GM19463 (cell line): ENCODE data around the gene PERCC1.

ENCODE experiments used
- ATAC-seq: cut with Tn5 transposase; IDR thresholded peaks from one replicate; pipeline ENCODE4 v1.9.1; 2021; ENCODE audit warnings: mild to moderate bottlenecking, moderate library complexity; ENCODE audit not compliant: unreplicated experiment

The PERCC1 gene

GRCh38 chr16:1408171-1408837, 22.6 kb upstream of the PERCC1 start:
- peak; percentile 69 for ATAC-seq

- no peak for ATAC-seq
Measured at GRCh38 chr16:1412847-1413246, 18.0 kb upstream of the PERCC1 start.

- no peak for ATAC-seq
Measured at GRCh38 chr16:1413684-1414531, 17.0 kb upstream of the PERCC1 start.

- ATAC-seq = no peak
Measured at GRCh38 chr16:1414532-1415260, 16.2 kb upstream of the PERCC1 start, which contains the start of gene UNKL. UNKL (minus strand) TSS chr16:1414704; CDS start chr16:1414691, 13 bp downstream.

GRCh38 chr16:1416521-1416941, 14.3 kb upstream of the PERCC1 start:
- no peak for ATAC-seq

GRCh38 chr16:1420111-1420539, 10.8 kb upstream of the PERCC1 start:
- no peak for ATAC-seq

GRCh38 chr16:1422076-1422475, 8.8 kb upstream of the PERCC1 start:
- no peak for ATAC-seq

- no peak for ATAC-seq
Measured at GRCh38 chr16:1424028-1424427, 6.8 kb upstream of the PERCC1 start.

GRCh38 chr16:1425616-1426370, 5.1 kb upstream of the PERCC1 start:
- ATAC-seq = no peak

- no peak for ATAC-seq
Measured at GRCh38 chr16:1426734-1427471, 4.0 kb upstream of the PERCC1 start.

GRCh38 chr16:1427473-1428461, 3.1 kb upstream of the PERCC1 start:
- no peak for ATAC-seq

- ATAC-seq = no peak
Measured at GRCh38 chr16:1428511-1428910, 2.4 kb upstream of the PERCC1 start.

GRCh38 chr16:1429012-1429411, 1.9 kb upstream of the PERCC1 start:
- ATAC-seq = no peak

- no peak for ATAC-seq
Measured at GRCh38 chr16:1429631-1430030, 1.2 kb upstream of the PERCC1 start.

GRCh38 chr16:1430214-1430758, 592 bp upstream of the PERCC1 start:
- ATAC-seq = no peak

GRCh38 chr16:1431497-1432270, 806 bp downstream of the PERCC1 start:
- no peak for ATAC-seq

- no peak for ATAC-seq
Measured at GRCh38 chr16:1432388-1433262, 1.7 kb downstream of the PERCC1 start.
